HG02938 (cell line): ENCODE results near the gene GET4.
"Not testable (repeated sequence)": the region's sequence is repeated elsewhere in the genome, so short reads cannot be mapped to it uniquely, and the experiment has no call there.

Experiments
- ATAC-seq: cut with Tn5 transposase; IDR thresholded peaks from one replicate; pipeline ENCODE4 v1.9.1; 2021; ENCODE audit warnings: mild to moderate bottlenecking, moderate library complexity; ENCODE audit not compliant: unreplicated experiment

The GET4 gene

GRCh38 chr7:845091-845490 is 31.3 kb upstream of the GET4 start:
- ATAC-seq = no peak

GRCh38 chr7:845731-846130 is 30.6 kb upstream of the GET4 start:
- no peak for ATAC-seq

- ATAC-seq = not testable (repeated sequence)
Observed at GRCh38 chr7:846958-847650, 29.2 kb upstream of the GET4 start.

- not testable (repeated sequence) for ATAC-seq
Observed at GRCh38 chr7:847728-848127, 28.6 kb upstream of the GET4 start.

- ATAC-seq = no peak
Observed at GRCh38 chr7:849145-849544, 27.2 kb upstream of the GET4 start.

- no peak for ATAC-seq
Observed at GRCh38 chr7:849781-850180, 26.6 kb upstream of the GET4 start.

- no peak for ATAC-seq
Observed at GRCh38 chr7:851204-851603, 25.1 kb upstream of the GET4 start.

GRCh38 chr7:853366-854117 is 22.8 kb upstream of the GET4 start:
- no peak for ATAC-seq

- ATAC-seq = no peak
Observed at GRCh38 chr7:854118-854775, 22.1 kb upstream of the GET4 start.

- ATAC-seq = no peak
Observed at GRCh38 chr7:855686-856369, 20.5 kb upstream of the GET4 start.

- no peak for ATAC-seq
Observed at GRCh38 chr7:856444-857095, 19.8 kb upstream of the GET4 start.

GRCh38 chr7:857661-858060 is 18.7 kb upstream of the GET4 start:
- no peak for ATAC-seq

GRCh38 chr7:859359-860030 is 16.9 kb upstream of the GET4 start:
- ATAC-seq = no peak

GRCh38 chr7:860149-860548 is 16.2 kb upstream of the GET4 start:
- ATAC-seq = no peak

GRCh38 chr7:861222-861621 is 15.1 kb upstream of the GET4 start:
- no peak for ATAC-seq

GRCh38 chr7:862157-862556 is 14.2 kb upstream of the GET4 start:
- no peak for ATAC-seq

GRCh38 chr7:863106-863505 is 13.2 kb upstream of the GET4 start:
- ATAC-seq = no peak

GRCh38 chr7:865921-866320 is 10.4 kb upstream of the GET4 start:
- ATAC-seq = no peak

GRCh38 chr7:867001-867405 is 9.4 kb upstream of the GET4 start:
- ATAC-seq = no peak

- no peak for ATAC-seq
Observed at GRCh38 chr7:867406-868188, 8.8 kb upstream of the GET4 start.
